Liver (tissue), 3 donors: ENCODE measurements around the gene EHMT1.

Experiments
- HNF4A ChIP-seq, 2 donors: conservative IDR thresholded peaks; 2 replicates each; pipeline ENCODE4 v1.6.1; 2016; ENCODE audit warnings: antibody characterized with exemption in 2 of 2, mild to moderate bottlenecking in 2 of 2
- TF ChIP-seq, protein P1 (sequence below): fragments of 150-350 bp; IDR thresholded peaks from 2 replicates; pipeline ENCODE4 v1.5.1; 2017; ENCODE audit warnings: improper control_type of control experiment, low read depth, low read length; ENCODE audit not compliant: missing input control
- donor health status: healthy.
- donor health status: healthy.

DNA sequence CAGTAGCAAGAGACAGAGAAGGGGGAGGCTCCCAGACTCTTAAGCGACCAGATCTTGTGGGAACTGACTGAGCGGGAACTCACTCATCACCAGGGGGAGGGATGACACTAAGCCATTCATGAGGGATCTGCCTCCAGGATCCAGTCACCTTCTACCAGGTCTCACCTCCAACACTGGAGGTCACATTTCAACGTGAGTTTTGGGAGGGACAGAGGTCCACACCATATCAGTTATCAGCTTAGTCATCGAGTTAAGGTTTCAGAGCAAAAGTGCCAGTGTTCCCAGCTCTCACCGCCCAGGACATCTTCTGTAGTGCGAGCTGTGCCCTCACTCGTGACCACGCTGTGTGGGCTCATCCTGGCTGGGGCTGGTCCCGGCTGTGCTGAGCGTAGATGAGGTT is 160.1 kb downstream of the EHMT1 start:
- TF ChIP-seq, protein P1, sequence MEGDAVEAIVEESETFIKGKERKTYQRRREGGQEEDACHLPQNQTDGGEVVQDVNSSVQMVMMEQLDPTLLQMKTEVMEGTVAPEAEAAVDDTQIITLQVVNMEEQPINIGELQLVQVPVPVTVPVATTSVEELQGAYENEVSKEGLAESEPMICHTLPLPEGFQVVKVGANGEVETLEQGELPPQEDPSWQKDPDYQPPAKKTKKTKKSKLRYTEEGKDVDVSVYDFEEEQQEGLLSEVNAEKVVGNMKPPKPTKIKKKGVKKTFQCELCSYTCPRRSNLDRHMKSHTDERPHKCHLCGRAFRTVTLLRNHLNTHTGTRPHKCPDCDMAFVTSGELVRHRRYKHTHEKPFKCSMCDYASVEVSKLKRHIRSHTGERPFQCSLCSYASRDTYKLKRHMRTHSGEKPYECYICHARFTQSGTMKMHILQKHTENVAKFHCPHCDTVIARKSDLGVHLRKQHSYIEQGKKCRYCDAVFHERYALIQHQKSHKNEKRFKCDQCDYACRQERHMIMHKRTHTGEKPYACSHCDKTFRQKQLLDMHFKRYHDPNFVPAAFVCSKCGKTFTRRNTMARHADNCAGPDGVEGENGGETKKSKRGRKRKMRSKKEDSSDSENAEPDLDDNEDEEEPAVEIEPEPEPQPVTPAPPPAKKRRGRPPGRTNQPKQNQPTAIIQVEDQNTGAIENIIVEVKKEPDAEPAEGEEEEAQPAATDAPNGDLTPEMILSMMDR: no peak
- TF ChIP-seq HNF4A (conservative IDR thresholded peaks at IDR 0.05): no peak
